HG02840 (cell line): ENCODE measurements around the gene ZNF469.
"Not testable (repeated sequence)": the region's sequence is repeated elsewhere in the genome, so short reads cannot be mapped to it uniquely, and the experiment has no call there.

ENCODE experiments used
- ATAC-seq: cut with Tn5 transposase; IDR thresholded peaks from one replicate; pipeline ENCODE4 v1.9.1; 2021; ENCODE audit warnings: mild to moderate bottlenecking, moderate library complexity, moderate number of reproducible peaks; ENCODE audit not compliant: unreplicated experiment, low FRiP score

ZNF469 gene

GRCh38 chr16:88356727-88357199 is 26.0 kb upstream of the ZNF469 start:
- no peak for ATAC-seq

DNA sequence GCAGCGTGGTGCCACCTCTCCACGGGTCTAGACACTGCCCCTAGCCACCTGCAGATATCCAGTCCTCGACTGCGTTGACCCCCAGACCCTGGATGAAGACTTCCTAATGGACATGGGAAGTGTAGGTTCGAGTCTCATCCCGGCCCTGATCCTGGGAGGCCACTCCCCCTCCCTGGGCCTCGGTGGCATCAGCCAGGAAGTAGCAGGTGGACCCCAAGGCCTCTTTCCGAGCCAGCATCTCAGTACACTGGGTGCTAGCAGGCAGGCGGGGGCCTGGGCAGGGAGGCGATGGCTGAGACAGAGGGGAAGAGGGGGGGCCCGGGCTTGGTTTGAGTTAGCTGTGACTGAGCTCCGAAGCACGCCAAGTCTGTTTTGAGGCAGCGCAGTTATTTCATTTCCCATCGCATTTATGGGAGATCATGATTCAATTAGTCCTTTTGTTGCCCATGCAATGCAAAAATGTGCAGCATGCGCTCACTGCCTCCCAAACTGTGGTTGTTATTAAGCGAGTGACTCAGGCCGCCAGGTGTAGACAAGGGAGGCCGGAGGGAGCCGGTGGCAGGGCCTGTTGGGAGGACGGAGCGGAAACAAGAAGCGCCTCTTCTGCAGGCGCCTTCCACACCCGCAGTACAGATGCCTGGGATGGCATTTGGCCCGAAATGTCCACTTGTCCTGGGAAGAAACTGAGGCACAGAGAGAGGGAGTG is 25.3 kb upstream of the ZNF469 start:
- ATAC-seq: no peak

DNA sequence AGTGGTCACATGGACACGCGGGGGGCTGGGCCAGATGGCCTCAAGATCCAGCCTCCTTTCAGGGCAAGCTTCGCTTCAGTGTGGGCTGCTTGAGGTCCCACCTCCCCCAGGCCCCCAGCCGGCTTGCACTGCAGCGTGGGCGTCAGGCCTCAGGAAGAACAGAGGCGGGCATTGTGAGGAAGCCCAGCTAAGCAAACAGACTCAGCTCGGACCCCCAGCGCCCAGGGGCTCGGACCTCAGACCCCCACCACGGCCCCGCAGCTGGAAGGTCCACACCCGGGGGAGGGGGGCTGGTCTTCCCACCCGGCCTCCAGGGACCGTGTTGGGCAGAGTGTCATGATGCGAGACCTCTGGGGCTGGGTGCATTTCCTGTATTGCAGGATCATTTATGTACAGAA is 24.7 kb upstream of the ZNF469 start:
- no peak for ATAC-seq

DNA sequence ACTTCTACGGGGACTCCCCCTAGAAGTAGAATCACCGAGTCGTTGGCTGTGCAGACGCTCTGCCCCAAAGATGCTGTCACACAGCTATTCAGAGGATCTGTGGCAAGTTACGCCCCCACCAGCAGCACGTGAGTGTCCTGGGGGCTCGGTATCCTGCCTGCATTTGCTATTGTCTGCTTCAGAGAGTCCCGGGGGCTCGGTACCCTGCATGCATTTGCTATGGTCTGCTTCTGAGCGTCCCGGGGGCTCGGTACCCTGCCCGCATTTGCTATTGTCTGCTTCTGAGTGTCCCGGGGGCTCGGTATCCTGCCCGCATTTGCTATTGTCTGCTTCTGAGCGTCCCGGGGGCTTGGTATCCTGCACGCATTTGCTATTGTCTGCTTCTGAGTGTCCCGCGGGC is 23.8 kb upstream of the ZNF469 start:
- no peak for ATAC-seq

DNA sequence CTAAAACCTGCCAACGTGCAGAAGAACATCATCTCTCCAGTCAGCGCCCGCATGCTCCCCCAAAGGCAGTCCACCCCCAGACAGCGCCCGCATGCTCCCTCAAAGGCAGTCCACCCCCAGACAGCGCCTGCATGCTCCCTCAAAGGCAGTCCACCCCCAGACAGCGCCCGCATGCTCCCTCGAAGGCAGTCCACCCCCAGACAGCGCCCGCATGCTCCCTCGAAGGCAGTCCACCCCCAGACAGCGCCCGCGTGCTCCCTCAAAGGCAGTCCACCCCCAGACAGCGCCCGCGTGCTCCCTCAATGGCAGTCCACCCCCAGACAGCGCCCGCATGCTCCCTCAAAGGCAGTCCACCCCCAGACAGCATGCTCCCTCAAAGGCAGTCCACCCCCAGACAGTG is 22.4 kb upstream of the ZNF469 start:
- ATAC-seq: not testable (repeated sequence)

- no peak for ATAC-seq
These were observed 21.8 kb upstream of the ZNF469 start for GRCh38 chr16:88360999-88361398.

GRCh38 chr16:88361775-88362174 is 21.0 kb upstream of the ZNF469 start:
- no peak for ATAC-seq

DNA sequence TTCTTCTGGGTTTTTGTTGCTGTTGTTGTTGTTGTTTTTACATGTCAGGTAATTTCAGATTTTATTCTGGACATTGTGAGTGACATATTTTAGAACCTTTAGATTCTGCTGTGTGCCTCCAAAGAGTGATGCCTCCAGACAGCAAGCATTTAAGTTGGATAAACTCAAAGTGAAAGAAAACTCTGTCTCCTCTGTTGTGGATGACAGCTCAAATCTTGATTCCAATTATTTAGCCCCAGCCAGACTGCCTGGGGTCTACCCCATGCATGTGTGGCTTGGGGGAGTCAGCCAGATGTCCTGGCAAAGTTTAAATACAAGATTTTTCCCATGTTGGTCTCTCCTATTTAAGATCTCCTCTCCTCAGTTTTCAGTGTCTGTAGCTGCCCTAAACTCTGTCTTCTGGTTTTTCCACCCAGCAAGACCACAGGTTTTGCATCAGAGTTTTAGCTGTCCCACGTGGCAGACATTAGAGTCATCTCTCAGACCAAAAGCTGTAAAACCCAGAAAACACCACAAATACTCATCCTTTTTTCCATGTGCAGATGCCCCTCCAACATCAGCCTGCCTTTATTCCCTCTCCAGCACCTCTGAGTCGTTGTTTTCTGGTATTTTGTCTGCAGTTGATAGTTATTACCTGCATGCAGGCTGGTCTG is 19.4 kb upstream of the ZNF469 start:
- ATAC-seq: no peak

- ATAC-seq: no peak
These were observed 17.4 kb upstream of the ZNF469 start for GRCh38 chr16:88365244-88365865.

- no peak for ATAC-seq
These were observed 16.6 kb upstream of the ZNF469 start for GRCh38 chr16:88366032-88366703.

DNA sequence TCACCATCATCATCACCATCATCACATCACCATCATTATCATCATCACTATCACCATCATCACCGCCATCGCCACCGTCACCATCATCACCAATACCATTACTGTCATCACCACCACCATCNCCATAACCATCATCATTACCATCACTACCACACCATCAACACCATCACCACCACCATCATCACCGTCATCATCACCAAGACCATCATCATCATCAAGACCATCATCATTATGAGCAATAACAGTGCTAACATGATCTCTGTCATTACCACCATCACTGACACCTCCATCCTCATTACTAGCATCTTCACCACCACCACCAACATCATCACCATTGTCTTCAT is 16.1 kb upstream of the ZNF469 start:
- no peak for ATAC-seq

GRCh38 chr16:88367560-88367959 is 15.2 kb upstream of the ZNF469 start:
- no peak for ATAC-seq

GRCh38 chr16:88368036-88368435 is 14.7 kb upstream of the ZNF469 start:
- ATAC-seq: no peak

GRCh38 chr16:88368994-88369393 is 13.8 kb upstream of the ZNF469 start:
- no peak for ATAC-seq

- no peak for ATAC-seq
These were observed 13.2 kb upstream of the ZNF469 start for GRCh38 chr16:88369447-88370008.

- ATAC-seq: no peak
These were observed 12.4 kb upstream of the ZNF469 start for GRCh38 chr16:88370365-88370764.

DNA sequence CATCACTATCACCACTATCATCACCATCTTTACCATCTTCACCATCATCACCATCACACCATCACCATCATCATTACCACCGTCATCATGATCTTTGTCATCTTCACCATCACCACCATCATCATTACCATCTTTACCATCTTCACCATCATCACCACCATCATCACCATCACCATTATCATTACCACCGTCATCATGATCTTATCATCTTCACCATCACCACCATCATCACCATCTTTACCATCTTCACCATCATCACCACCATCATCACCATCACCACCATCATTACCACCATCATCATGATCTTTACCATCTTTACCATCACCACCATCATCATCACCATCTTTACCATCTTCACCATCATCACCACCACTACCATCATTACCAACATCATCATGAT is 10.2 kb upstream of the ZNF469 start:
- no peak for ATAC-seq

DNA sequence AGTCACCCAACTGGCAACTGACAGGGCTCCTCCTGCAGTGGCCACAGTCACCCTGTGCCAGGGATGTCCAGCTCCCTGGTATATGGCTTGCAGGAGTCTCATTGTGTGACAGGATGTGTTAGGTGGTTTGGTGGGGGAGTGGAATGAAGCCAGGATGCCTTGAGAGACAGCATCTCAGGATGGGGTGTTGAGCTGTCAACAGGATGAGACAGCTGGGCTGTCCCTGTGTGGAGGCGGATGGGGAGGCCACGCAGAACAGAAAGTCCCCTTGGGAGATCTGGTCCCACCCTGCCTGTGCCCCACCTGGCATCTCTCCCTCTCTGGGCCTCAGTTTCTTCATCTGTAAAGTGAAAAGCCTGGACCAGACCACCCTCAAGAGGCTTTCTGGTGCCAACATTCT is 9.5 kb upstream of the ZNF469 start:
- ATAC-seq: no peak

DNA sequence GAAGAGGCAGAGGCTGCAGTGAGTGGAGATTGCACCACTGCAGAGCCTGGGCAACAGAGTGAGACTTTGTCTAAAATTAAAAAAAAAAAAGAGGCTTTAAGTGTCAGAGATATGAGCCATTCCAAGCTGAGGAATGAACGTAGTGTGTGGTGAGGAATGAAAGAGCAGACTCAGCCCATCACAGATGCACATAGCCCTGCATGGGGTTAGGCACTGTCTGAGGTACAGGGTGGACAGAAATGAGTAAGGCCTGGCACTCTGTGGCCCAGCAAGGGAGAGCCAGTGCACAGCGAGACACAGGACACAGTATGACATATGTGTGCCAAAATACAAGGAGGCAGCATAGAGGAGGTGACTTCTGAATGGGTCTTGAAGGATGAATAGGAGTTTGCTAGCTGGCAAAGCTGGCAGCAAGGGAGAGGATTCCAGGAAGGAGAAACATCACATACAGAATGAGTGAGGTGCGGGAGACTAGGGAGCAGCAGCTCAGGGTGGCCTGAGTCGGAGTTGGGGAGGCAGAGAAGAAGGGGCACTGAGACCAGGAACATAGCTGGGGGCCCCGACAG is 8.7 kb upstream of the ZNF469 start:
- ATAC-seq: no peak

- no peak for ATAC-seq
These were observed 8.0 kb upstream of the ZNF469 start for GRCh38 chr16:88374736-88375135.
